T47D (cell line): Measurements from ENCODE around the gene COIL.
"Not testable (repeated sequence)": the region's sequence is repeated elsewhere in the genome, so short reads cannot be mapped to it uniquely, and the experiment has no call there.

Experiments used
- DNase-seq, 2 experiments: peaks; one replicate each; pipeline versions ENCODE4 v3.0.0 to v3.0.0-alpha.2; 2011 to 2012; ENCODE audit warnings: low read depth in 1 of 2, low spot score in 1 of 2
- JUND ChIP-seq: IDR thresholded peaks from 2 replicates; pipeline ENCODE4 v1.6.1; 2012; ENCODE audit warnings: low read depth
- in situ Hi-C: cut with HindIII; loops from 2 replicates; pipeline ENCODE4 v1.10.0; 2016; ENCODE audit warnings: low sequenced_read_pairs, low pct_unique_long_range_greater_than_20kb

COIL gene

DNA sequence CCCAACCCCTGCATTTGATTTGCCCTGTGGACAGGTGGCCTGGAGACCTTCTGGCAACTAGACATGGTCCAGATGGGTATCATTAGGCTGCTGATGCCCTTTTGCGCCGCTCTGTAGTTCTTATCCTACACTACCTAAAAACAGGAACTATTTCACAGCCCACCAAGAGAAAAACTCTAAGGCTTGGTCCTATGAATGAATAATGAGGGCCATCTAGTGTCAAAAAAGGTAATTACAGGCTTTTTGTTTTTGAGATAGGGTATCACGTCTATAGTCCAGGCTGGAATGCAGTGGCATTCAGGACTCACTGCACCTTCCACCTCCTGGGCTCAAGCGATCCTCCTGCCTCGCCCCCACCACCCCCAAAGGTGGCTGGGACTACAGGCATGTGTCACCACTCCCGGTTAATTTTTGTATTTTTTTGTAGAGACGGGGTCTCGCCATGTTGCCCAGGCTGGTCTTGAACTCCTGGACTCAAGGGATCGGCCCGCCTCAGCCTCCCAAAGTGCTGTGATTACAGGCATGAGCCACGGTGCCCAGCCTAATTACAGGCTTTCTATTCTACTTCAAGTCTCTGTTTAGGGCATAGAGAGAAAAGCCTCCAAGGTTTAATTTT is 20.9 kb downstream of the COIL start:
- in situ Hi-C loops = no loop called here
- peak in 1 of 2 experiments; percentile 69 for DNase-seq
- no peak for TF ChIP-seq JUND

DNA sequence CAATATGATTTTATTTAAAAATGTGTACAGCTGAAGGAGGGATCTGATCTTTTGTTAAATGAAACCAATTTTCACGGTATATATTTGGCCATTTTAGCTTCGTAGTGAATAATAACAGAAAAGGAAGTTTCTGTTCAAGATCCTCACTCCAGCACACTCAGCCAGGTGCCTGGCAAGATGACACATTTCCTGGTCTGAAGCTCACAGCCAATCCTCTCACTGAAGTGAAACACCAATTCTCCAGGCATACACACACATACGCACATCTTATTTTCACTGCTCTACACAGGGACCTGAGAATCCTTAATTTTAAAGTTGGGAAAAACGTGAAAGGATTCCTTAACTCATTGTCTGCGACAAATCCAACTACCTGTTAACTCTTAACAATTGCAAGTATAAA is 22.6 kb downstream of the COIL start:
- in situ Hi-C loops, DNase-seq: not testable (repeated sequence)

DNA sequence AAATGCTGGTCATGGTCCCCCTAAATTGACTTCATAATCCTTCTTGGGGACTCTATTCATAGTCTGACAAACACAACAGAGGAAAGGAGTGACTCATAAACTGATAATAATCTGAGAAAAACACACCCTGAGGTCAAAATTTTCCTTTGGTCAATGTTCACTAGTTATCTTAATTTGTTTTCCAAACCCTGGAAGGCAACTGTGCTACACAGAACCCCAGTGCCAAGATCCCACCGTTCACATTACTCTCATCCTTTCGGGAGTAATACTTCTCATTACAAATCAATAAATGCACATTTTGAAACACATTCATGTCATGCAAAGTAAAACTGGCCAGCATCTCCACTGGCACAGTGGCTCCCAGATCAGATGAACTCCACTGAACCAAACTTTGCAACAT is 23.2 kb downstream of the COIL start:
- no peak for TF ChIP-seq JUND
- in situ Hi-C loops = no loop called here
- peak in 1 of 2 experiments; percentile 27 for DNase-seq

DNA sequence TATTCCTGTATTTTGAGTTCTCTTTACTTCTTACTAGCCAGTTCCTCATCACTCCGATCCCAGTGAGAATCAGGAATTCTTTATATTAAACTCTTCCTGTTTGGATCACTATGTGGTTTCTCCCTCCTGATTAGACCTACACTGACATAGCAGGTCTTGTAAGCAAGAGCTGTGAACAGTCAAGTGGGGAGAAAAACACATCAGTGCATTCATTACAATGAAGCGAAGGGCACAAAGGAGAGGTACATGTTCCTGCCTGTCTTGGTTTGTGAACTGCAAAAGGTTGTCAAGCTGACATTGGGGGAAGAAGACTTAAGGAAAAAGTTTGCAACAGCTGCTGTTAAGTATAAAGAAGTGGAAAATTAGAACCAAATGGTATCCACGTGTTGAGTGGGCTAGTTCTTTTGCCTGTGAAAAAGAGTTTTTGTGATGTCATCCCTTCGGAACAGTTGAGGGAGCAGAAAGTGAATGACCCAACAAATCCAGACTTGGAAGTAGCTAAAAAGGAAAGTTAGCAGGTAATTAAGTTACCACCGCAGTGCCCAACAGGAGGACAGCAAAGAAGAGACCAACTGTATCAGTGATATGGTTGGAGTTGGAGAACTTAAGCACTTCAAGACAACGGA is 24.0 kb downstream of the COIL start:
- in situ Hi-C loops = no loop called here
- TF ChIP-seq JUND = no peak

DNA sequence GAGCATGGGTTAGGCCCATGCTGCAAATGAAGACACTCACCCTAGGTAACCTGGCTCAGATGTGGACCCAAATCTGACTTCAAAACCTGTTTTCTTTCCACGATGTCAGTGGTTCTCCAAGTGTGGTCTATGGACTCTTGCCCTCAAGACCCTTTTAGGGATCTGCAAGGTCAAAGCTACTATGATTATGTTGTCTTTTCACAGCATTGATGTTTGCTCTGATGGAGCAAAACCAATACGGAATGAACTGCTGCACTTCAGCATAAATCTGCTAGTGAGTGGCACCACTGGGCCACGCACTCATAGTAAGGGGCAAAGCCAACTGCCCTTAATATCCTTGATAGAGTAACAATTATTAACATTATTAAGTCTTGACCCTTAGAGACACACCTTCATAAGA is 25.4 kb downstream of the COIL start:
- in situ Hi-C loops = no loop called here
- no peak for TF ChIP-seq JUND
- DNase-seq = no peak

More for the DNA sequence above, 24.0 kb downstream of the COIL start:
- no peak for DNase-seq

DNA sequence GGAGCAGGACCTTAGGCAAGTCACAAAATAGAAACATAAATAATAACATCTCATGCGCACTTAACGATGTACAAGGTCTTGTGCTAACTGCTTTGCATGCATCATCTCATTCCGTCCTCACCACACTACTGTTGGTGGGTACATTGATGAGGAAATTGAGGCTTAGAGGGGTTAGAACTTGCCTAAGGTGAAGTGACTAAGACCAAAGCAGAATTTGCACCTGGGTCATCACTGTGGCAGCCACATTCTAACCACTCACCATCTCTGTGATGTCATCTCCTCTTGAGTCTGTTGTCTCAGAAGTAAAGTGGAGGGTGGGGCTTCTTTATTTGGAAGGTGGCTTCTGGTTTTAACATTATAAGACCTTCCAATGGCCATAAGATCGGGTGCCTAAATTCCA is 26.6 kb downstream of the COIL start:
- TF ChIP-seq JUND = no peak
- in situ Hi-C loops = no loop called here

DNA sequence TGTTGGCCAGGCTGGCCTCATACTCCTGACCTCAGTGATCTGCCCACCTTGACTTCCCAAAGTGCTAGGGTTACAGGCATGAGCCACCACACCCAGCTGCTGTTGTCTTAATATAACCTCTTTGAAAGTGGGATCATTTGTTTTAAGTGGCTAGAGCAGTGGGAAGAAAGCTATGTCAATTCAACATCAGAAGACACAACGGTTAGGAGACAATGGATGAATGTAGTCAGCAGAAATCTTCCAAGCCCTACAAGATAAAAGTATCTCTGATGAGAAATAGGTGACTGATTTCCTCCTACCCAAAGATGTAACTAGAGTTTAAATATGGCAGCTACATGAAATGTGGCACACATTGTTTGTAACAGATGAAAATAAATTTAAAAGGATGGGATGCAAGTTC is 27.0 kb downstream of the COIL start:
- in situ Hi-C loops = no loop called here
- DNase-seq = no peak
- no peak for TF ChIP-seq JUND

More for the DNA sequence above, 26.6 kb downstream of the COIL start:
- DNase-seq = no peak

DNA sequence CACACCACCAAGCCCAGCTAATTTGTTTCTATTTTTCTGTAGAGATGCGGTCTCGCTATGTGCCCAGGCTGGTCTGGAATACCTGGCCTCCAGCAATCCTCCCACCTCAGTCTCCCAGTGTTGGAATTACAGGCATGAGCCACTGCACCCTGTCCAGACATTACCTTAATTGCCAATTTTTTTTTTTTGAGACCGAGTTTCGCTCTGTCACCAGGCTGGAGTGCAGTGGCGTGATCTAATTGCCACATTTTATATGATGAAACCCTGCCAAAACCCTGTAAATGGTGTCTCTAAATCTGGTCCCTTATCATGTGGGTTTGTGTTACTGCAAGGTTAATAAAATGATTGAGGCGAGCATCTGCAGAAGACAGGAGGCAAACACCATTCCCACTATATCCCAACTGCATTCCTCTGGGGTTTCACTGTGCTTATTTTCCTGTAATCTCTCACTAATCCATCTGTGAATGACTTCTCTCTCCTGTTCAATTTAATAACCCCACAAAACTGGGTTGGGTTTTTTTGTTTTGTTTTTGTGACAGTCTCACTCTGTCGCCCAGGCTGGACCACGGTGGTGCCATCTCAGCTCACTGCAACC is 27.6 kb downstream of the COIL start:
- in situ Hi-C loops = no loop called here
- no peak for DNase-seq
- TF ChIP-seq JUND = no peak

DNA sequence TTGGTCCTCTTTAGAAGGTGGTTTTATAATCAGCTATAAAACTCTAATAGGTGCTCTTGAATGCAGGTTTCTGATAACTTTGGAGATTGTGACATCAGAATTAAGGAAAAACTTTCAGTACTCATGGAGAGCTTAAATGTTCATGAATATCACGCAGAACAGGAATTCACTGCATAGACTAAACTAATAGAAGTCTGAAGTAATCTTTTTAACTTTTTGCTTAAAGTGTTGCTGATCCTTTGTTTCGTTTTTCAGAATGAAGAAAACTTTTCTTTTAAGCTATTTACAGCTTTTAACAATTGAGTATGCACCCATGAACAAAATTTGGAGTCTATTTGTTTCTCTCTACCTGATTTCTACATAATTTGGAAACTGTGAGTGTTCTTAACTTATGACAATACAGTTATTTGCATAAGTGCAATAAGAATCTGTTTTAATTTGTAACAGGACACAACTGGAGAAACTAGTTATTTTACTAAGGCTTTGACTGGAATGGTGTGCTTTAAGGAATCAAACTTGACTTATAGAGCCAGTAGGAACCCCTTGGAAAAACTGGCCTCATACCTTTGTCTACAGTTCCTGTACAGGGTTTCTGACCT is 30.0 kb downstream of the COIL start:
- in situ Hi-C loops = no loop called here
- TF ChIP-seq JUND = no peak
- no peak for DNase-seq

DNA sequence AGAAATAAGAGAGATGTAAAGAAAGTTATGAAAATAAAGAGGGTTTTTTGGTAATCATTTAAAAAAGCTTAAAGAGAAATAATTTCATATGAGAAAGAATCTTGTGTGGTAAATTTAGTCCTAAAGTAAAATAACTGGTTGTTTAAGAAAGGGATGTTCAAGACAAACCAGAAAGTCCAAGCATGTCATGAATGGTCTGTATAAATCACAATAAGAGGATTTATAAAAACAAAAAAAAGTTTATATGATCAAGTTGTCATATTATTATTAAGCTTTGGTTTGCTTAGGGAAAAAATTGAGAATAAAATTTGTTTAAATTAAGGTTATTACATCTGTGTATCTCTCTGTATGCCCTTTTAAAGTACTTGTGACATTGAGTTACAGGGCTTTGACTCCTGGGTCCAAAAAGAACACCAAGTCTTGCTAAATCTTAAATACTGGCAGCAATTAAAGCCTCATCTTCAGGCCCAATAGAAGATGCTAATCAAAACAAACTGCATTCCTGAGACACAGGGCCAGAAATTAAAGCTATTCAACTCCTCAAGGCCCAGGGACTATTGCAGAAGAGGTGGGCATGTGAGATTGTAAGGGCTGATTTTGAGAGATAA is 31.4 kb downstream of the COIL start:
- in situ Hi-C loops = no loop called here
- TF ChIP-seq JUND = no peak
- peak in 1 of 2 experiments; percentile 55 for DNase-seq

DNA sequence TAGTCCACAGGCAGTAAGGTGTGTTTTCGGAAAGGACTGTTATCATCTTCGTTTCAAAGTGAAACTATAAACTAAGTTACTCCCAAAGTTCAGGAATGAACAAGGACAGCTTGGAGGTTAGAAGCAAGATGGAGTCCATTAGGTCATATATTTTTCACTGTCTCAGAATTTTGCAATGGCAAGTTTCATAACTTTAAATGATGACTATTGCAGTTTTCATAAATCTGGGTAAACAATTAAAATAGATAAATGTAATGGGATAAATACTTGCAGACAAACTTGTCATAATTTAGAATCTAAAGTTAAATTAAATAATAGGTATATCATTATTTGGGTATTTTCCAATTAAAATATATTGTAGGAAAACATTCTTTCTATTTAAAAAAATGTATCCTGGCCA is 32.3 kb downstream of the COIL start:
- DNase-seq = no peak
- in situ Hi-C loops = no loop called here
- TF ChIP-seq JUND = no peak

DNA sequence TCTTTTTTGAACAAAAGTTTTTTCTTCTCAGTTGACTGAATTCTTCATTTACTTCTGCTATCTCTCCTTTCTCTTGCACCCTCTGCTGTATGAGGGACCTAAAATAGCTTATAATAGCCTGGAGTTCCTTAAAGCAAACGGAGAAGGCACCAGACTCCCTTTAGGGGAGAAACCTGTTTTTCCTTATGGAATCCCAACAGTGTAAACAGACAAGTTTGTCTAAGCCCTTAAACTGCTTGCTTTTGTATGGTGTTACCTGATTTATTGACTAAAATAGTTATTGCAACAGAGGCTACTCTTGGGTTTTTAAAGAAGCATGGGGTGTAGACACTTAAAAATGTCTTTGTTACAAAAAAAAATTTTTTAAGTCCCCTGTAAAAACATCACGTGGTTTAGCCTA is 34.1 kb downstream of the COIL start:
- in situ Hi-C loops = no loop called here
- peak in 1 of 2 experiments; percentile 92 for DNase-seq
- 0 out of 2 replicates have a peak, but pooled peaks have one; percentile 29 for TF ChIP-seq JUND

DNA sequence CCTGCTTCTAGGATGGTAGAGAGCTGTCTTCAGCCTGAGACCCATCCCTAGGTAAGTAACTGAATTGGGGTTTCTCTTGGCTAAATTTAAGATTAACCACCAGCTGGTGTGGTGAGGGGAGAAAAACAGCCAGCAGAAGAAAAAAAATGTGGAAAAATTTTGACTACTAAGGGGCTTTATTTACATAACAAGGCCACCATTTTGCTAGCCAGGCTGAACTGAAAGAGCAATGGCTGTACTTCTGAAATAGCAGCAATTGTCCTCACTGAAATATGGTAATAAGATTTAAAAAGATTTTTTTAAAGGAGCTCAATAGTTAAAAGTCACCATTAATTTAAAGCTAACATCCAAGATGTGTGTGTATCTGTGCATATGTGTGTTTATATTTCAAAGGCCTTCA is 34.6 kb downstream of the COIL start:
- DNase-seq = no peak
- in situ Hi-C loops = no loop called here
- TF ChIP-seq JUND = no peak
